HG02642 (cell line): Measurements from ENCODE around the gene NBEA.
"Not testable (repeated sequence)": the region's sequence is repeated elsewhere in the genome, so short reads cannot be mapped to it uniquely, and the experiment has no call there.

Source experiments
- ATAC-seq: cut with Tn5 transposase; IDR thresholded peaks from one replicate; pipeline ENCODE4 v1.9.1; 2021; ENCODE audit warnings: mild to moderate bottlenecking; ENCODE audit not compliant: unreplicated experiment, poor library complexity

The NBEA gene

DNA sequence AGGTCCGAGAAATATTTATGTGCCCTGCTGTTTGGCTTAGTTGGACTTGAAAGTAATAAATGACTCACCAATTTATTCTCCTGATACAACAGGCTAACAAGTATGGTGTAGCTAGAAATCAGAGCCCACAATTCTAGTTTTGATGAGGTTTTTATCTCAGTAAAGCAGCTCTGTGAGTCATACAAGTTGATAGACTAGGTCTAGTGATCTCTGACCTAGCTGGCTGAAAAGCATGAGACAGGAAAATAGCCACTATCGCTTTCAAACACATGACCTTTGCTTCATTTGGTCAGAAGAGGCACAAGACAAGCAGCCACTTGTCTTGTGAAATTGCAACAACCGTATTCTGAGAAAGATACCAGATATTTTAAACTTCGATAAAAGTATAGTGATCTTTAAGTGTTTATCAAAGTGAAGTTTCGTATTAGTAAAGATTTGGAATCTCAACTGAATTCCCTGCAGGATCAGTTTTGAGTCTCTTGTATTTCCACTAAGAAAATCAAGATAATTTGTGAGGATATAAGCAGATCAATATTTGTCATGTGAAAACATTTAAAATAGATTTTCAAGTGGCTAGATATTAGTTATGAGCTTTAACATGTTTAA lies 407.7 kb downstream of the NBEA start:
- no peak for ATAC-seq

DNA sequence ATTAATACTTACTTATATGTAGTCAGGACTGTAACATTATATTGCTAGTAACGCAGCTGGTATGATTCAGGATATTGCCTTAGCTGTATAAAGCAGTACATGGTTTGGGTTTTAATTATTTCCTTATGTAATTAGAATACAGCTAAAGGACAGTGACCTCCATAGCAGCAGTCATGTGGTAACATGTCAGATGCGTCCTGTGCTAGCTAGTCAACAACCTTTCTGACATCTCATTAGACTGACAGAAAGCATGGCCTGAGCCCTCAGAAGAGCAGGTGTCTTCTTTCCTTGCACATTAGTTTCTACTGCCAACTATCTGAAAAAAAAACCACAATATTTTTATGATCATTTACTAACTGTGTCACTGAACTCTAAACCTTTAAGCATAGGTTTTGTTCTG lies 412.2 kb downstream of the NBEA start:
- ATAC-seq = no peak

DNA sequence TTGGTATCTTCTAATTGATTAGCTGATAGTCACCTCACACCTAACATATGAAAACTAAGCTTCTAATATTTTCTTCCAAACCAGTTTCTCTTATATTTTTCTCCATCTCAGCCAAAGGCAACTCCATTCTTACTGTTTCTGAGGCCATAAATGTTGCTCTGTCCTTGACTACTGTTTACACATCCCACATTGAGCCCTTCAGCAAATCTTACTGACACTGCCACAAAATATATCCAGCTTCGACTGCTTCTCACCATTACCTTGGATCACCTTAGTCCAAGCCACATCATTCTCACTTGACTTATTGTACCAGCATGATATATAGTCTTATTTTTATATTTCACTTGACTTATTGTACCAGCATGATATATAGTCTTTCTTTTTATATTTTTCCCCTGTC lies 412.8 kb downstream of the NBEA start:
- ATAC-seq = no peak

DNA sequence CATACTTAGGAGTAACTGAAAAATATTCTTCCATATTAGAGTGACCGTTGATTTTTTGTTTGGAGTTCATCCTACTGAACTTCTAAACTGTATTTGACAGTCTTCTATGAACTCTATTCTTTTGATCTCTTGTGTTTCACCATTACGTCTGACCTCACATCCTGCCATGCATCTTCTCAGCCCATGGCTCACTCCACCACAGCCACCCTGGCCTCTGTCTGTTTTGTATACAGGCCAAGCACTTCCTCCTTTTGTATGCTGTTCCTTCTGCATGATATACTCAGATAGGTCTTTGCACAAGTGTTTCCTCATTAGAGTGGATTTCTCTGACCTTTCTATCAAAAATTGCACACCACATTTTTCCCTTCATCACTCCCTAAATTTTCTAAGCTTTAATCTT lies 414.5 kb downstream of the NBEA start:
- no peak for ATAC-seq

DNA sequence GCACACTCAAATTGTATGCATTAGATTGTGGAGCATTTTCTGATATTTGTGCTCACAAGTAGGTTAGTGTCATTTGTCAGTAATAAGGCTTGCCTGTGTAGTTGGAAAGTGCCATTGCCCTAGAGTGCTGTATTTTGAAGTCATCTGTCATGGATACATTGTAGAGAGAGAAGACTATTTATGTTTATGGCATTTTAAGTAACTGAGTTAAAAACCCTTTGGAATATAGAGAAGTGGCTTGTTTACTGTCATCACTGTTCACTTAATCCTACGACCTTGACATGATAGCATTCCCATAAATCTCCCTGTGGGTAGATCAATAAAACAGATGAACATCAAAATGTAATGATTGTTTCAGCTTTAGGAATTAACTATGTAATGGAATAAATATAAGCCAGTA lies 423.8 kb downstream of the NBEA start:
- ATAC-seq = no peak

DNA sequence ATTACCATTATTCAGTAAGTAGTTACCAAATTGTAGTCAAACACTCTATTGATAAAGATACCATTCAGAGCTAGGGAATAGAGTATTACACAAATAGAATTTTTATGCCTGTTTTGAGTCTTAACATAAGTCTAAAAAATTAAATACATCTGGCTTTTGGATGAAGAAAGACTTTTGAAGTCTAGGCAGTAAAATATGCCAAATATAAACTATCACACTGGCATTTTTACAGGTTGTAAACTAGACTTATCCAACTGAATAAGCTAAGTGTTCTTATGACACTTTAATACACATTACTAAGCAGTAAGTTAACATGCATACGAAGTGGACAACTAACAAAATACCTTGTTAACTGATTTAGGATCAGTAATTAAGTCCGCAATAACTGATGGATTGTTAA lies 425.5 kb downstream of the NBEA start:
- no peak for ATAC-seq

DNA sequence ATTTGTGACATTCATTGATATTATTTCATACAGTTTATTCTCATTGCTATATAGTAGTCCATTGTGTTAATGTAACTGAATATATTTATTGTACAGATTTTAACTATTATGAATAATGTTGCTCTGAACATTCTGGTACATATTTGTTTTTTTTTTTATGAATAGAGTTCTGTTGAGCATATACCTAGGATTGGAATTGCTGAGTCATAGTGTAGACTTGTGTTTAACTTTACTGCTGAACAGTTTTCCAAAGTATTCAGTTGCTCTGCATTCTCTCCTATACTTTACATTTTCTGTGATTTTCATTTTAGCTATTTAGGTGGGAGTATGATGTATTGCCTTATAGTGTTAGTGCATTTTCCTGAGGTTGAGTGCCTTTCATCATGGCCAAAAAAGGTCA lies 436.9 kb downstream of the NBEA start:
- ATAC-seq = no peak

DNA sequence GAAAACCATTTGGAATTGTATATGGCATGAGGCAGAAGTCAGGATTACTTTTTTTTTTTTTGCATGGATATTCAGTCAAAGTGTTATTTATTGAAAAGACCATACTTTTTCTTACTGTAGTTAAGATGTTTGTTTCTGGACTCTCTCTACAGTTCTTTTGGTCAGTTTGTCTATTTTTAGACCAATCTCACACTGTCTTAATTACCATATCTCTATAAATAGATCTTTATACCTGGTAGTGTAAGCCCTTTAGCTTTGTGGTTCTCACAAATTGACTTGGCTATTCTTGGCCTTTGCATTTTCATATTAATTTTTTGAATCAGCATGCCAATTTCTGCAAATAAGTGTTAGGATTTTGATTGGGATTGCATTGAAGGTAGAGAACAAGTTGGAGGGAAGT lies 437.6 kb downstream of the NBEA start:
- ATAC-seq = no peak

DNA sequence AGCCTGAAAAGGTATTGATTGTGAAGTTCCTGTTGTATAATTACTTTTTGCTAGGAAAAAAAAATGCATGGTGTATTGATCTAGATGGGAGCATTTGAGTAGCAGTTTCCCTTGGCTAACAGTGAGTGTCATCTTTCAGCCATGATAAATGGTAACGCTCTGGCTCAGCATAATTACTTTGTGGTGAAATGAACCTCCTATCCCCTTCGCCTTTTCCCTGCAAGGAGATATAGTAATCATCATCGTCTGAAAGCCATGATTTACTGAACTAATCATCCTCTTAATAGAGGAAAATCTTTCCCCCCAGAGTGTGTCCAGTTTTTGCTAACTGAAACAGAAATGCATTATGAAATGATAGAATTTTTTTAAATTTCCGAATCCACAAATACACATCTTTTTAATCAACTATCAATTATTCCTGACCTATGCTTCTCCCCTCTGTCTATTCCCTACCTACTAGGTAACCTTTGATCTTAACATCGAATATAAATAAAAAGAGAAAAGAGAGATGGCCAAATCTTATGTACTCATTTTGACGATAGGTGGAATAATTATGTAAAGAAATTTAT lies 445.7 kb downstream of the NBEA start:
- ATAC-seq = no peak

DNA sequence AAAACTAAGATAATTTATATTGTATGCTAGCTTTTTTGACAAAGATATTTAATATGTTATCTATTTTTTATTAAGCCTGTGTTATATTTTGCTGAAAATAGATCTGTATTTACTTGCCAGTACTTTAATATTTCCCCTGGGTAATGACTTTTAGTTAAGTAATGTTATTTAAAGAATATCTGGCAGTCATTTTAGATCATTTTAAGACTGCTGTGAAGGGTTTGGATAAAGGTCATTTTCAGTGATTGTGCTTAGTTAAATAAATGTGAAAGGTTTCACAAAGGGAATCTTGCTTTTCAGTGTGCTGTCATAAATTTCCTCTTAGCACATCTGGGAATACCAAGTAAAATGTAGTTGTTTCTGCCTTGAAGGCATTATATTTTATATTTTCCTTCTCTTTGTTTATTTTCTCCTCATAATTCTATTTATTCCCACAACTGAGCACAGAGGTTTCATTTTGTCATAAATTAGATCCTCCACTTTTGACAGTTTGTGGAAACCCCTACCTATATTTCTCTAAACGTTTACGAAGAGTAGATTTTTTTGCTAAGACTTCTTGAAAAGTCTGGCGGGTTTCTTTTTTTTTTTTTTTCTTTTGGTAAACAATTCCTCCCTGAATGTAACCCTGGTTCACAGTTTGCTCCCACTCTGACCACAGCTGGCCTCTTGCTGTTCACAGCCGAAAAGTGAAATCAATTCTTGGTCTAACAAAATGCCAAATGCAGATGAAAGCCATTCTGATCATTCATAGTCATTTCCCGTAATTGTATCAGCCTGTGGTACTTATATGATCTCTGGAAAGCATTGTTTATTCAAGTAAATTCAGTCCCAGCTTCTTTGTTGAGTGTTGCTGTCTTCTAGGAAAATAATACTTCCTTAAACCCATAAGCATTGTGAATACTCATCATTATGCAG lies 446.6 kb downstream of the NBEA start:
- ATAC-seq = no peak

DNA sequence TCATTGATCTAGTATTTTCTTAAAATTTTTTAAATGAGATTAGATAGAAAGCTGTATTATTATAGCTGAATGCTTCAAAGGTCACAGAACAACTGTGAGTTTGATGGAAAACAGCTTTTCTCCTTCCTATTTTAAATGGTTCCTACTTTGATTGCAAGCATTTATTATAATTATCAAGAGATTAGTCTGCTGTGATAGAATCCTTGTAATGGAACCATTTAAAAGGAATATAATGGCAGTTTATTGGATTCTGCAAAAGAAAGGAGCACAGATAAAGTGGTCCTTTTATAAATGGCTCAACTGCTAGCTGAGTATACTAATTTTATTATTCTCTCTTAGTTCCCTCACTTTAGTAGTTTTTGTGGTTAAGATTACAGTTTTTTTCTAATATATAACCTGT lies 447.5 kb downstream of the NBEA start:
- ATAC-seq = no peak

DNA sequence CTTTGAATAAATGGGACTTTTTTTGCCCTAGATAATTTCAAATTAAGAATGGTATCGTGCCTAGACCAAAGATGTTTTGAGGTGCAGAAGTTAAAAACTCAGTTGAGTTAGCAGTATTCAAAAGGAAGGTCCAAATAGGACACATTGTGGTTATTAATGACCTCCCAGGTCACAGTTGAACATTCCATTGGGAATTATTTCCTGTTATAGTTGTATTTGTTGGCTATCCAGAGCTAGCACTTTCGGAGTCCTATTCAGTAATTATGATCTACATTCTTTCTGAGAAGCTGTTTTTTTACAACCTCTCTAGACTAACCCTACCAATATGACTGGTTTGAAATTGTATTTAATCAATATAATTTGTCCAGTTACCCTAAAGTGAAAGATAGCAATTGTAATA lies 450.7 kb downstream of the NBEA start:
- ATAC-seq = no peak

DNA sequence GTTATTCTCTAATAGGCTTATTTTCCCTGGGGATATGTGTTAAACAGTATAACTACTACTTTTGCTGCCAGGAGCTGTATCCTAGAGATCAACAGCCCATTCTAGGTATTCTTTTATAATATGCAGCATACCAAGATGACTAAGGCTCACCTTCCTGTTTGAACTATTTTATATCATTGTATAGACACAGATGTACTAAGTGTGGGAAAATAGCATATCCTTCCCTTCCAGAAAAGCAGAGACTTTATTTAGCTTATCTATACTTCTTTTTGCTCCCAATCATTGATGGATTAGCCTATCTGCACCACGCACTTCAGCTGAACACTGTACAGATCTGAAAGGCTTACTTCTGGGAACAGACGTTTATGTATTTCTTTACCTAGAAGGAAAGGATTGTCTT lies 451.8 kb downstream of the NBEA start:
- no peak for ATAC-seq

DNA sequence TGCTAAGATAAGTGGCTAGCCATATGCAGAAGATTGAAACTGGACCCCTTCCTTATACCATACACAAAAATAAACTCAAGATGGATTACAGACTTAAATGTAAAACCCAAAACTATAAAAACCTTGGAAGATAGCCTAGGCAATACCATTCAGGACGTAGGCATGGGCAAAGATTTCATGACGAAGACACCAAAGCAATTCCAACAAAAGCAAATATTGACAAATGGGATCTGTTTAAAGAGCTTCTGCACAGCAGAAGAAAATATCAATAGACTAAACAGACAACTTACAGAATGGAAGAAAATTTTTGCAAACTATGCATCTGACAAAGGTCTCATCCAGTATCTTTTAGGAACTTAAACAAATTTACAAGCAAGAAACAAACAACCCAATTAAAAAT lies 466.2 kb downstream of the NBEA start:
- ATAC-seq = not testable (repeated sequence)

DNA sequence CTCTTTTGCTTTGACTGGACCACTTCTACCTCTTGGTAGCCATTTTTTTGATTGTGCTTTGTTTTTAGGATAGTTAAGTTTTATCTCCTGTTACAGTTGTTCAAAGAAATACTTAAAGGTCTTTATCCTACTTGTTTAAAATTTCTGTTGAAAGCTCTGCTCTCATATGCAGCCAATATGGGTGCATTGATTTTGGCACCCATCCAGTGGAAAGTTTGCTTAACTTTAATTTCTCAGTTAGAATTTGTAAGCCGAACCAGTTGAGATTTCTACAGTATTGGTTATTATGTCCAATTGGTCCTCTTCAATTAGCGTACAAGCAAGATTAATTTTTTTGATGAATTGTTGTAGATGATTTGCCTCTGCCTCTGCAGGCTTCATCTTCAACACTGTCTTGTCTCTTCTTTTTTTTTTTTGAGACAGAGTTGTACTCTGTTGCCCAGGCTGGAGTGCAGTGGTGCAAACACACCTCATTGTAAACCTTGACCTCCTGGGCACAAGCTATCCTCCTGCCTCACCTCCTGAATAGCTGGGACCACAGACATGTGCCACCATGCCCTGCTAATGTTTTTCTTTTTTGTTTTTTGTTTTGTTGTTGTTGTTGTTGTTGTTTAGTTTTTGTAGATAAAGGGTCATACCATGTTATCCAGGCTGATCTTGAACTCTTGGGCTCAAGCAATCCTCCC lies 469.1 kb downstream of the NBEA start:
- no peak for ATAC-seq

DNA sequence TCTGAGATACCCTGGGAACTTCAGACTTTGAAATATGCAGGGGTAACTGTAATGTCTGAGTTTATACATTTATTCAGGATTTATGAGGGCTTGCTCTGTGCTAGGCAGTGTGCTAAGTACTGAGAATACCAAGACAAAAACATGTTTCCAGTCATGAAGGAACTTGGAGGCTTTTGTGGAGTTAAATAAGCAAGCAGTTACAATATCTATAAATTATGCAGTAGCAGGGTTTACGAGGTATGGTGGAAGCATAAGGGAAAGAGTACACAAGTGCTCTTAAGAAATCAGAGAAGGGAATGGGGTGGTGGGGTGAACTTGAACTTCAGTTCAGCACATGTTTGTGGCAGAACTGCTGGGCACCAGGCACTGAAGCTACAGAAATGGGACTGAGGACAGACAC lies 506.4 kb downstream of the NBEA start:
- no peak for ATAC-seq

DNA sequence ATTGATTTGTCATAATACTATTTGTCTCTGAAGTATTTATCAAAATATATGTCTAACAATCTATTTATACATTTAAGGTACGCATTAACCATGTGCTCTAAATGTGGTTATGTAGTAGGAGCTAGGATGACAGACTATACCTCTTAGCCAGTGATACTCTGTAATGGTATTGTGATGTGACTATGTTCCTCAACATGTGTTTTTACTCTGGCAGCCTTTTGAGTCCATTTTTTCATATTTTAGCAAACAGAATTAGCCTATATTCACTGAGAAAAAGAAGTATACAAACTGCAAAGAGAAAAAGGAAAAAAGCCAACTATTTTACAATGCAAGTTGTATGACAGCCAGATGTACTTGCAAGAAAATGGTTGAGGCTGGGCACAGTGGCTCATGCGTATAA lies 507.8 kb downstream of the NBEA start:
- no peak for ATAC-seq

DNA sequence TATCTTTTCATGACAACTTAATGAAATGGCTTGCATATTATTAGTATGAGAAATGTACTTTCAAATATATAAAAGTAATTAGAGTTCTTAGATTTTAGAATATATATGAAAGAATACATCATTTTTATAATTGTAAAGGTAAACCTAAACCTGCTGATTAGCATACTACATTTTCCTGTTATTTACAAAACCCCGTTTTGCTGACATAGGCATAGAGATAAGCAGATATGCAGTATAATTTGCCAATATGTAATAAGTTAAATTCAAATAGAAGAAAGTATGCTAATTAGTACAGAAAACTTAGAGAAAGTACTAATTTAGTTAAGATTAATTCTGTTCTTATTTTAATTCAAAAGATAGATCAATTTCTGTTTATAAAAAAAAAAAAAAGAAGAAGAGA lies 513.0 kb downstream of the NBEA start:
- ATAC-seq = no peak

DNA sequence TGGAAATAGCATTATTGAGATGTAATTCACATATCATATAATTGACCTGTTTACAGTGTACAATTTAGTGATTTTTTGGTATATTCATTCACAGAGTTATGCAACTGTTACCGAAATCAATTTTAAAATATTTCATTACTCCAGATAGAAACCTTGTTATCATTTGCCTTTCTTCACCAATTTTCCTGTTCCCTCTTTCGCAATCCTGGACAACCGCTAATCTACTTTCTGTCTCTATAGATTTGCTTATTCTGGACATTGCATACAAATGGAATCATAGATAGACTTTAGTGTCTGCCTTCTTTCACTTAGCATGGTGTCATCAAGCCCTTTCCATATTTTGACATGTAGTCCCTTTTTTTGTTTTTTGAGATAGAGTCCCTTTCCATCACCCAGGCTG lies 515.2 kb downstream of the NBEA start:
- no peak for ATAC-seq

DNA sequence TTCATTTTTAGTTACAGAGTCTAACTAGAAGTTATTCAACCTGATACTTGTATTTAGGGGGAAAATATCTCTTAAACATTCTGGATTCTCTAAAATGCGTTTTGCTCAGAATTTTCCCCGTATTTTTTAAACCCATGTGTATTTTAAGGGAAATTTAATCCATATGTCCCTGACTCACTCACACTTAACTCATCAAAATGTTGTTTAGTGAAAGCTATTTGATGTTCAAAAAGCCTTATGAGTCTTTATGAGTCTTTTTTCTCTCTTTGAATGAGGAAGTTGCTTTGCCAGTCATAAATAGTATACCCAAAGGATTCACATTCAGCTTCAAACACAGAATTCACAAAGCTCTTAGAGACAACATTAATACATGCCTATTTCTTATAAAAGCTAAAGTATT lies 518.0 kb downstream of the NBEA start:
- ATAC-seq = no peak

DNA sequence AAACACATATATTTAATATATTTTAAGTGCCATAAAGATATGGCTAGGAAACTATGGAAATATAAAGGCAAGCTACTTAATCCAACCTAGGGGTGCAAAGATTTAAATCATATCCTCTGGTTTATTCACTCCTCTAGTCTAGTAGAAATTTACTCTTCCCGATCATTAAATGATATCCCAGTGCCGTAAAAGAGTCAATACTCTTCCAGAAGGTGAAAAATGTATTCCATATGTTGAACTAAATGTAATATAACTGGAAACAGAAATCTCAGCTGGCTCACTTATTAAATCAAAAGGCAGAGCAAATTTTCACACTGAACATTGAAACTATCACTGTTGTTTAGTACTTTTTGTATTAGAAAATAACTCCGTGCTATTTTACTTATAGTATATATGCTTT lies 523.3 kb downstream of the NBEA start:
- ATAC-seq = no peak
